Stimulated activated CD4-positive, alpha-beta T cell treated with anti-CD3 and anti-CD28 coated beads, Interleukin-1b, Interleukin-23, amount 100 ng/mL, for 48 hours (primary cell): ENCODE measurements around the gene EPC1.
"Not testable (repeated sequence)": the region's sequence is repeated elsewhere in the genome, so short reads cannot be mapped to it uniquely, and the experiment has no call there.

Experiments
- DNase-seq: peaks from one replicate; pipeline ENCODE4 v3.0.0-alpha.2; 2020

The EPC1 gene, protein sequence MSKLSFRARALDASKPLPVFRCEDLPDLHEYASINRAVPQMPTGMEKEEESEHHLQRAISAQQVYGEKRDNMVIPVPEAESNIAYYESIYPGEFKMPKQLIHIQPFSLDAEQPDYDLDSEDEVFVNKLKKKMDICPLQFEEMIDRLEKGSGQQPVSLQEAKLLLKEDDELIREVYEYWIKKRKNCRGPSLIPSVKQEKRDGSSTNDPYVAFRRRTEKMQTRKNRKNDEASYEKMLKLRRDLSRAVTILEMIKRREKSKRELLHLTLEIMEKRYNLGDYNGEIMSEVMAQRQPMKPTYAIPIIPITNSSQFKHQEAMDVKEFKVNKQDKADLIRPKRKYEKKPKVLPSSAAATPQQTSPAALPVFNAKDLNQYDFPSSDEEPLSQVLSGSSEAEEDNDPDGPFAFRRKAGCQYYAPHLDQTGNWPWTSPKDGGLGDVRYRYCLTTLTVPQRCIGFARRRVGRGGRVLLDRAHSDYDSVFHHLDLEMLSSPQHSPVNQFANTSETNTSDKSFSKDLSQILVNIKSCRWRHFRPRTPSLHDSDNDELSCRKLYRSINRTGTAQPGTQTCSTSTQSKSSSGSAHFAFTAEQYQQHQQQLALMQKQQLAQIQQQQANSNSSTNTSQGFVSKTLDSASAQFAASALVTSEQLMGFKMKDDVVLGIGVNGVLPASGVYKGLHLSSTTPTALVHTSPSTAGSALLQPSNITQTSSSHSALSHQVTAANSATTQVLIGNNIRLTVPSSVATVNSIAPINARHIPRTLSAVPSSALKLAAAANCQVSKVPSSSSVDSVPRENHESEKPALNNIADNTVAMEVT

DNA sequence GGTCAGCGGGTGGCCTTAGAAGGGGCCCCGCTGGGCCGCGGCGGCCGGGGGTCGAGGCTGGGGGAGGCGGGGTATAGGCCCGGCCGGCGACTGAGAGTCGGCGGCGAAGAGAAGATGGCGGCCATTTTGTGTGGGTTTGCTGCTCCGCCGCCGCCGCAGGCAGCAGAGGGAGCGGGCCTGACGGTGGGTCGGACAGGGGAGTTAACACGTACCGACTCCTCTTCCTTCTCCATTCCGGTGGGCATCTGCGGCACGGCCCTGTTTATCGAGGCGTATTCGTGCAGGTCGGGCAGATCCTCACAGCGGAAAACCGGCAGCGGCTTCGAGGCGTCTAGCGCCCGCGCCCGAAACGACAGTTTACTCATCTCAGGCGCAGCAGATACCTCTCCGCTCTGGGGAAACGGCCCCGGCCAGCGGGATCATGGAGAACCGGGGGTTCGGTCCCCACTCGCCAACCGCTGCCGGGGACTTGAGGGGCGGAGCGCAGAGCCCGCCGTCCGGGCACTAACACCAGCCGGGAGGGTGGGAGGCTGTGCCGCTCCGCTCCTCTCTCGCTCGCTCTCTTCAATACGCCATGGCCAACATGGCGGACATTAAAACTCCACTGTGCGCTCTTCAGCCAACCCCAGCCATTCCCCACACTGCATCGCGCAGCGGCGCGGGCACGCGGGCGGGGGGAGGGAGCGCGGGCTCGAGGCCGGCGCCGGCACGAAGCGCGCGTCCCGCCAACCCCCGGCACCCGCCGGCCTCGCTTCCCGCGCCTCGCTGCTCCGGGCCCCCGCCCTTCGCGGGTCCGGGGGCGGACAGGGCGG lies at the start of gene EPC1:
Gene EPC1 (minus strand): TSS at position 608 of the 812 bp plus-strand sequence. CDS start 243 bp downstream, at position 365.
- peak; percentile 84 for DNase-seq

- DNase-seq, result no peak
Observed at GRCh38 chr10:32393911-32394310, 47.0 kb upstream of the EPC1 start.

DNA sequence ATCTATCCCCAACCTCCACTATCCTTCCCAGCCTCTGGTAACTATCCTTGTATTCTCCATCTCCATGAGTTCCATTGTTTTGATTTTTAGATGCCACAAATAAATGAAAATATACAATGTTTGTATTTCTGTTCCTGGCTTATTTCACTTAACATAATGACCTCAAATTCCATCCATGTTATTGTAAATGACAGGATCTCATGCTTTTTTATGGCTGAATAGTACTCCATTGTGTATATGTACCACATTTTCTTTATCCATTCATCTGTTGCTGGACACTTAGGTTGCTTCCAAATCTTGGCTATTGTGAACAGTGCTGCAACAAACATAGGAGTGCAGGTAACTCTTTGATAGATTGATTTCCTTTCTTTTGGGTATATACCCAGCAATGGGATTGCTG lies 45.3 kb upstream of the EPC1 start:
- DNase-seq, result not testable (repeated sequence)

DNA sequence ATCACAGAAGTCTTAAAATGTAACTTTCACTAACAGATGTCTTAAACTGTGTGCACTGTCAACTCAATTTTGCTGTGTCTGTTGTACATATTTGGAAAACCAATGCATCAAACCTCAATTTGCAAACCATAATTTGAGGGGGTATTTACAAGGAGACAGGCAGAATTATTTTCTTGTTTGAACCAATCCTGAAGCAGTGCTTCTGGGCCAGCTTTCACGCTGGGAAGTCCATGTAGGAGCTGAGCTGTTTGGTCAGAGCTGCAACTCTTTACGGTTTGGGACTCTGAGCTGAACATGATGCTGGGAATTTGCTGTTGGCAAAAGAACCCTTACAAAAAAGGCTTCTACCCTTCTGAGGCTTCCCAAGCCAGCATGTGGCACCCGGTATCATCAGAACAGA lies 43.2 kb upstream of the EPC1 start:
- DNase-seq, result no peak

GRCh38 chr10:32388258-32389027 lies 41.5 kb upstream of the EPC1 start:
- DNase-seq, result no peak

- DNase-seq, result no peak
Observed at GRCh38 chr10:32386623-32387260, 39.8 kb upstream of the EPC1 start.

DNA sequence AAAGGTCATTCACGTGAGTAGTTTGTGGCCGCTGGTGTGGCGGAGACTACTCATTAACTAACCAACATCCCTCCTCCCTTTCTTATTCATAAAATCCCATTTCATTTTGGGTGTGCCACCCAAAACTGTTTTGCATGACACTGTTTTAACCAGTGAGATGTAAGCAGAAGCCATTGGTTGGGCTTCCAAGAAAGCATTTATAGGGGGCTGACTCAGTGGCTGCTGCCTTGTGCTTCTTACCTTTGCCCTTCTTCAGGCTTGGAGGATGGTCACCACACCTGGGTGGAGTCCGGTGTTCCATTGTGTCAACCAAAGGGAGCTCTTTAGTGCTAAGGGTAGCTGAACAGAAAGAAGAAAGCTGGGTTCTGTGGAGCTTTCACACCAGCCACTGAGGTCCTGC lies 37.2 kb upstream of the EPC1 start:
- no peak for DNase-seq

DNA sequence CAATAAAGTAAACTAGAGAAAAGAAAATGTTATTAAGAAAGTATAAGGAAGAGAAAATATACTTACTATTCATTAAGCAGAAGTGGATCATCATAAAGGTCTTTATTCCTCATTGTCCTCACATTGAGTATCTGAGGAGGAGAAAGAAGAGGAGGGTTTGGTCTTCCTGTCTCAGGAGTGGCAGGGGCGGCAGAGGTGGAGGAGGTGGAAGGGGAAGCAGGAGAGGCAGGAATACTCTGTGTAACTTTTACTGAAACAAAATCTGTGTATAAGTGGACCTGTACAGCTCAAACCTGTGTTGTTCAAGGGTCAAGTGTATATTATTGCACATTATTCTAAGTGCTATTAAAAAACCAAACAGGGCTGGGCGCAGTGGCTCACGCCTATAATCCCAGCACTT lies 34.2 kb upstream of the EPC1 start:
- DNase-seq, result no peak

DNA sequence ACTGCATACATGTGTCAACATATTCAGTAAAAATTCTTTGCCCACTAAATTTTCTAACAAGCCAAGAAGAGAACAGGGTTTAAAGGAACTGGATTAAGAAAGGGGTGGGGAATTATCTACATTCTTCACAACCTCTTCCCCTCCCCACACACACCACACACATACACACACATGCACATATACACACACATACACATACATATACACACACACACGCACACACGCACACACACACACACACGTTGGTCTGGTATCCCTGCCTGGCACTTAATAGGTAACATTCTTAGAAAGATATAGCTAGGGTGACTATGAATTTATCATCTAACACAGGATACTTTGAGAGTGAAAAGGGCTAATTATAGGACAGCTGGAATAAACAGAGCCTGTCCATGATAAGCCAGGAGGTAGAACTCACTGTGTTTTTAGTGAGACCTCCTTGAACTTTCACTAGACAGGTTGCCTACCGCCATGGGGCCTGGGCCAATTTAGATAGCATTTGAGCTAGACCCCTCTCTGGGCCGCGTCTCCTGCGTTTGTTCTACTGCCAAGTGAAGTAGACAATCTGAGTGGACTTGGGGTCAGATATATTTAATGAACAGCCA lies 33.1 kb upstream of the EPC1 start:
- no peak for DNase-seq

- DNase-seq, result no peak
Observed at GRCh38 chr10:32379318-32379949, 32.5 kb upstream of the EPC1 start.

DNA sequence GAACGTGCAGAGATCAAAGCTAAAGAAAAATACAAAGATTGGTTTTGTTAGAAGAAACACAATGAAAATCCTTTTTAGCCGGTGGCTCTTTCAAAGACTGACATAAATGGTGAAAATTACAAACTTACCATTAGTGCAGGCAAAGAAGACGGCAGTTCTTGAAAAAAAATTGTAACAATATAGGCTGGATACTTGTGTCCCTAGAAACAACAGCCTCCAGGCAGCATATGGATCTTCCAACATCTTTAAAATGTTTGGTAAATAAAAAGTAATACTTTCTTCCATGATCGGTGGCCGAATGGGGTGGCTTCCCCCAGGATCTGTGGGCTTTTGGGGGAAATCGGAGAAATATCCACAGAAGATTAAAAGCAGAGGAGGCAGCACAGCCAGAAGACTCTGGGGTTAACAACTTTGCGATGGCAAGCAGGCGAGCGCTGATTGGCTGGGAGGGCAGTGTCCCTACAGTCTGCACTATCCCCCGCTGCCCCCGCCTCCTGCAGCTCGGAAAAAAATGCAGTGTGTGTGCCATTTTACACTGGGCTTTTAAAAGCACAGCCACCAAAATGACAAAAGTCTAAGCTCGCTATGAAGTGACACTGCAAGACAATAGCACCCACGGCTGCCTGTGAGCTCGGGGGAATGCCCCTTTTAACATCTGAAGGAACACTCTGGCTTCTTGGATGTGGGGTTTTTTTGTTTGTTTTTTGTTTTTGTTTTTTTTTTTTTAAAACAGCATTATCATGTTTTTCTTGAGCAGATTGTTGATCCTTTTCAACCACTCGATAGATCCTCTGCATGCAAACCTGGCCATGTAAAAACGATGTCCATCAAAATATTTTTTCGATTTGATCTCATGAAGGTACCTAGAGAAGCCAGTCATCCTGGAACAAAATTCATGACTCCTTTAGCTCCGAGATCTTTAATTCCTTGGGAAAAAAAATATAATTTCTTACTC lies 31.7 kb upstream of the EPC1 start:
- DNase-seq, result peak; percentile 92

- peak; percentile 18 for DNase-seq
Observed at GRCh38 chr10:32377458-32378259, 30.7 kb upstream of the EPC1 start.

- DNase-seq, result no peak
Observed at GRCh38 chr10:32376771-32377170, 29.8 kb upstream of the EPC1 start.

GRCh38 chr10:32376097-32376496 lies 29.1 kb upstream of the EPC1 start:
- no peak for DNase-seq

- no peak for DNase-seq
Observed at GRCh38 chr10:32375631-32376030, 28.7 kb upstream of the EPC1 start.

DNA sequence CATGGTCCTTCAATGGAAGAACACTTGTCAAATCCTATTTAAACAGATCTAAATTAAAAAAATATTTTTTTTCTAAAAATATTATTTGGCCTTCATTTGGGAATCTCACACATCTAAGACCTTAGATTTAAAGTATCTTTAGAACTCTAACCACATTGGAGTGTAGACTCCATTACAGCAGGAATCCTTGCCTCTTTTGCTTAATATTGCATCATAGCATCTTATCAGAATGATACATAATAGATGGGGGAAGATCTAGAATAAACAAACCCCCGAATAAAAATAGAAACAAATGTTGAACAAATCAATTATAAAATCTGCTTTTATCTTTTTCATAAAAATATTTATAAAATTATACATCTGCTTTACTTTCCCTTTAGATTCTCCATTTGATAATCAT lies 27.6 kb upstream of the EPC1 start:
- no peak for DNase-seq

GRCh38 chr10:32373496-32373895 lies 26.5 kb upstream of the EPC1 start:
- DNase-seq, result no peak

DNA sequence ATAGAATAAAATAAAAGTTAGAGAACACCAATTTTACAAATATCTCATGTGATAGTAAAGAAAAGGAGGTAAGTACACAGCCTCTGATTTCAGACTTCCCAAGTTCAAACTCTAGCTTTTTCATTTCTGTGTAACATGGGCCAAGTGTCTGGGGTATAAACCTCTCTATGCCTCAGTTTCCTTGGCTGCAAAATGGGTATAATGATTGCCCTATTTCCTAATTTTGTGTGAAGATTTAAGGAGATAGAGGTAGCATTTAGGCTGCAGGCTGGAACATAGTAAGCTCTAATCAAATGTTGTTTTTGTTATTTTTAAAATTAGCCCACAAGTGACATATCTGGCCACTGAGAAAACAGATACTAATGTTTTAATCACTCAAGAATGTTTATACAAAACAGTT lies 26.1 kb upstream of the EPC1 start:
- DNase-seq, result no peak
